Measurements from ENCODE around the gene PRKAR1B.

Gene PRKAR1B

DNA sequence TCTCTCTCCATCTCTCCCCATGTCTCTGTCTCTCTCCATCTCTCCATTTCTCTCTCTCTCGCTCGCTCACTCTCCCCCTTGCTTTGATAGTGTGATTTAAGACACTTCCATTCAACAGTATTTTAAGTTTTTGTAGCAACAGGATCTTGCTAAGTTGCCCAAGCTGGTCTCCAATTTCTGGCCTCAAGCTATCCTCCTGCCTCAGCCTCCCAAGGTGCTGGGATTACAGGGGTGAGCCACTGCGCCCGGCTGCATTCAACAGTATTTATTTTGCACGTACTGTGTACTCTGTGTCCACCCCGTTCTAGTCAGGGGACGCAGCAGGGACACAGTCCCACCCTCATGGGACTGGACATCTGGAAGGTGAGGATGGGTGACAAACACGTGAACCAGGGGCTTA is 193.0 kb downstream of the PRKAR1B start:
- no peak for DNase-seq

DNA sequence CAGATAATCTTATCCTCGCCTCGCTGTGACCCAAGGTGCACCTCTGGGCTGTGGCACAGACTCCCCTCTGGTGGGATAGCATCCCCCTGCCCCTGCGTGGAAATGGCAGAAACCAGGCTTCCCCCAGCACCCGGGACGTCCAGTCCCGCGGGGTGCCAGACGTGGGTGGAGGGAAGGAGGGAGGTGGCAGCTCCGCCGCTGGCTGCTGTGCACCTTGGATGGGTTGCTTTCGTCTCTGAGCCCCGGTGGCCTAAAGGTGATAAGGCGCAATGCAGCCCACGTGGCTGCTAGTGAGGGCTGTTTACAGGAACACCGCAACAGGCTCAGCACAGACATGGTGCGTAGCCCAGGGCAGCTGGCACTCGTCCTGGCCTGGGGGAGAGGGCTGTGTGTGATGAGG is 193.8 kb downstream of the PRKAR1B start:
- DNase-seq: no peak

DNA sequence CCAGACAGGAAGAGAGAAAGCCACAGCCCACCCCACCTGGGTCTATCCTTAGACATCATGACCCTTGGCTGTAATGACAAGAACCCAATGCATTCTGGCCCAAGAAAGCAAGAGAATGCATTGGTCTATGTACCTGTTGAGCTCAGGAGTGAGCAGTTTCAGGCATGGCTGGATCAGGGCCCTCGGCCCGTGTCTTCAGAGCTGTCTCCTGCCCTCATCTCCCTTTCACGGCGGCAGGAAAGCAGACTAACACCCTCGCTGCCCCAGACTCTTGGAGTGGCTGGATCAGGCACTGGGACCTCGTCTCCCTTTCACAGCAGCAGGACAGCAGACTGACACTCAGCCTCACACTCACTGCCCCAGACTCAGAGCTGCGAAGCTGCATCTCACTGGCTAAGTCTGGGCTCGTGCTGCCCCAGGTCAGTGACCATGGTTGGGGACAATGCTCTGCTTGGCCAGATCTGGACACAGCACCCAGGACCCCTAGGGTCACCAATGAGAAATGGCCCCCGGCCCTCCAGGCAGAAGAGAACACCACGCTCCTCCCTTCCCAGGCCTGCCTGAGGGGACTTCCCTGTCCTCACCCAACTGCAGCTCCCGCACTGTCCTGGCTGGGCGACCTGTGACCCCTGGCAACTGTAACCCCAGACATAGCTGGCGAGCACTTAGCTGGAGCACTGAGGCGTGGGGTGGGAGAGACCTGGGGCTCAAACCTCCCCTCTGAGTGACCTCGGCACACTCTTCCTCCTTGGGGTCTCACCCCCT is 194.5 kb downstream of the PRKAR1B start:
- no peak for DNase-seq

- DNase-seq: no peak
Observed at GRCh38 chr7:531777-532176, 195.3 kb downstream of the PRKAR1B start.

- DNase-seq: no peak
Observed at GRCh38 chr7:528451-528850, 198.6 kb downstream of the PRKAR1B start.

DNA sequence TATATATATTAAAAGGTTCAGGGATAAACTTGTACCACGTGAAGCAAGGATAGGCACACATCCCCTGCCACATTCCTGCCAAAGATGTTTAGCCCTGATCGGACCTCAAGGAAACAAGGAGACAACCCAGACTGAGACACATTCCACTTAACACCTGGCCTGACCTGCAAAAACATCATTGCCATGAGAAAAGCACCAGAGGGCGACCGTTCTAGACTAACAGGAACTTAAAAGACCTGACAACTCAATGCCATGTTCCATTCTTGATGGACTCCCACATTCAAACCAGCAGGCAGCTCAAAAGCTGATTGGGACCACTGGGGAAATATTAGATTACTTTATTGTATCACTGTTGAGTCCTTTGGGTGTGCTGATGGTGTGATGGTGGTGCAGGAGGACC is 199.4 kb downstream of the PRKAR1B start:
- DNase-seq: no peak

- no peak for DNase-seq
Observed at GRCh38 chr7:526460-527034, 200.5 kb downstream of the PRKAR1B start.

- DNase-seq: no peak
Observed at GRCh38 chr7:525740-526139, 201.3 kb downstream of the PRKAR1B start.

GRCh38 chr7:524800-525199 is 202.3 kb downstream of the PRKAR1B start:
- DNase-seq: no peak

DNA sequence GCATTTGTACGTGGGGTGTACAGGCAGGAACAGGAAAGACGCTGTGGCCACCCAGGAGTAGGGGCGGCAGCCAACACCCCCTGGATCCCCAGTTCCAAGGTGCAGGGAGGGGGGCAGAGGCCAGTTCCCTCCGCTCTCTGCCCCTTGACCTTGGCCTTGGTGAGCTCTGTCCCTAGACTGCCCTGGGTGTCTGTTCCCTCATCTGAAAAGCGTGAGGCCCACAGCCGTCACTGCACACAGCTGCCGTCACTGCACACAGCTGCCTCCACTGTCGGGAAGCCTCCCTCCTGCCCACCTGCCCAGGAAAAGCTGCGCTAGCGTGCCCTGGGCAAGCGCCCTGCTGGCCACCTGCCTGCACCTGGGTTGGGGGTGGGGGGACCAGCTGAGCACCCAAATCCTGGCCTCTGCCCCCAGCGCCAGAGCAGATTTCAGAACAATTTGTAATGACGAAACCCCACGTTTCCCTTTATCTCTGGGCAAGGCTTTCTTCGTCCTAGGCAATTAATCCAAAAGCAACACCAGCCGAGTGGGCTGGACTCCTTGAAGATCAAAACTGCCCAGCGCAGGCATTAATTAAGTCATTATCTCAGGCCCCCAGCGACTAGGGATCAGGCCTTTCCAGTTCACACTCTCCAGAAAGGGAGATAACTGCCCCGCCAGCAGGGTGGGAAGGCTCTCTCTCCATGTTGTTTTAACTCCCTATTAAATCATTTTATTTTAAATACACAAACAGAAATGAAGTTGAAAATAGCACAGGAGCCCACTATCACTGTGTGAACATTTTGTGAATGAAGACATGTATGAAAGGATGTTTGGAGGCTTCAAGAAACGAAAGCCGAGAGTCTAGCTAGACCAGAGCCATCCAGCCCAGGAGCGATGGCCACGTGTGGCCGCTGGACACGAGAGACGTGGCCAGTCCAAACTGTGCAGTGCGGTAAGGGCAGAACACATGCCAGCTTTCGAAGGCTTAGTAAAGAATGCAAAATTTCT is 203.4 kb downstream of the PRKAR1B start:
- DNase-seq: no peak

DNA sequence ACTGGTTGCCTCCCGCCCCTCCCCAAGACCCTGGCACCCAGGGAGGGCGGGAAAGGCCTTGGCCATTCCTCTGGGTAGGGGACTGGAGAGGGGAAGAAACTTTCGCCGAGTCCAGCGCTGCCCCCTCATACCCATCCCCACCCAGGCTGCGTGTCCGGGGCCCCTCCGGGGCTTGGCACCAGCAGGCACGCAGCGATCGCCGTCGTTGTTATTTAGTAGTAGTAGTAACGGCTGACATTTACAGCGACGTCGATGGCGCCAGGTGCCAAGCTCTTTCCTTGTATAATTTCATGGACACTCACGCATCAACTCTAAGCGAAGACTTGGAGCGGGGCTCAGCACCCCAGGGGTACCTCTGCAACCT is 204.1 kb downstream of the PRKAR1B start:
- DNase-seq: no peak

- DNase-seq: no peak
Observed at GRCh38 chr7:522071-522950, 204.8 kb downstream of the PRKAR1B start.

DNA sequence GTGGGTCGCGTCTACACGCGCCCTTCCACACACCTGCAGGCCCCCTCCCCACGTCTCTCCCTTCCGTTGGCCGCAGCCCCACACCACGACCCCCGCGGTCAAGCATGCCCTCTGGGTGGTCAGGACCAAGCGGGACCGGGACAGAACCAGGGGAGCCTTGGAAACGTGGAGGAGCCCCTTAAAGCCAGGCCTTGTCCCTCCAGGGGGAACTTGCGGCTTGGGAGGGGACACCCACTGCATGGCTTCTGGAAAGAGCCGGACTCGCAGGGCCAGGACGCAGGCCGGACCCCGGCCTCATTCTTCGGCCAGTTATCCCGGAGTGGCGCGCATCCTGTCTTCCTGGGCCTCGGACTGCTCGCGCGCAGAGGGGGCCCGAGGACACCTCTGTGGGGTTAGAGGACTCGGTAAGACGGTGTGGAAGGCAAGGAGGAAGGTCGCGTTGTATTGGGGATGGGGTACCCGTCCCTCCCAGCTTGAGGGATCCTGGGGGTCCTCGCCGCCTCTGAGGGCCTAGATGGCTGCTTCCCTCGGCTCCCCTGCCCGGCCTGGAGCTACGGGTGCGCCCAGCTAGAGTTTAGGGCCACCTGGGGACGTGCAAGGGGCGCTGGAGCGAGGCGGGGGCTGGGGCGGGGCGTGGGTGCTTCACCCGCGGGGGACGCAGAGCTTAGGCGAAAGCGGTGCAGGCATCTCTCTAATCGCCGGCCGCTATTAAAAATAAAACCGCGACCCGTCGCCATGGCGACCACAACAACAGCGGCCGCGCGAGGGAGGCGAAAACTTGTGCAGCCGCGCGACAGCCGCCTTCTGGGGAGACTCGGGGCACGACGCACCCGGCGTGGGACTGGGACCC is 205.6 kb downstream of the PRKAR1B start:
- peak in 1 of 2 experiments; percentile 17 for DNase-seq

- DNase-seq: no peak
Observed at GRCh38 chr7:520503-521161, 206.4 kb downstream of the PRKAR1B start.

- peak in 1 of 2 experiments; percentile 7 for DNase-seq
Observed at GRCh38 chr7:519484-520390, 207.3 kb downstream of the PRKAR1B start, which contains the start of gene PDGFA. PDGFA (minus strand) TSS chr7:519846; CDS start chr7:519001, 845 bp downstream.

DNA sequence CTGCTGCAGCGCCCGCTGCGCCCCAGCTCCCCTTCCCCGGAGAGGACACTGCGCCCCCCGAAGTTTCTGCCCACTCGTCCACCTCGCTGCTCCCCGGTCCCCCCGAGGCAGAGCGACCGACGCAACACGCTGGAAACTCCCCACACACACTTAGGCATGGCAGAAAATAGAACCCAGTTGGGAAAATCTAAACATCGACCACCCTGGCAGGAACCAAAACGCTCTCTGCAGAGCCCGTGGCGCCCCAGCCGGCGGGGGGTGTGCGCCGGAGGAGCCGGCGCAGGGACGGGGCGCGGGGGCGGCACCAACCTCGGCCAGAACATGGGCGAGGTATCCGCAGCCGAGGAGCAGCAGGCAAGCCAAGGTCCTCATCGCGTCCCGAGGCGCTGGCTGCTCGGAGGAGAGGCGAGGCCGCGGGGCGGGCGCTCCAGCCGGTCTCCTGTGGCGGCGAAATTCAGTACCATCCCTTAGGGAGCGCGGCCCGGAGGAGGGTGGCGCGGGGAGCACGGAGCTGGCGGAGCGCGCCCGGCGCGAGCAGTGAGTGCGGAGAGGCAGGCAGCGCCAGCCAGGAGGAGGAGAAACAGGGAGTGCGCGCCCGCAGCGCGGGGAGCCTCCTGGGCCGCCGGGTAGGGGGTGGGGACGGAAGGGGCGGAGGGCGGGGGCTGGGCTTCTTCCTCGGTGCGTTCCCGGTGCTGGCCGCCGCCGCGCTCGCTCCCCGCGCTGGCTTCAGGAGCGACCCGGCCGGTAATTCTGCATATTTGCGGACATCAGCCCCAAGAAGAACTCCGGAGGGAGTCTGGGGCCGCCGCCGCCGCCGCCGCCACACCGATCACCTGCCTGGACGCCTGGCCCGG is 208.2 kb downstream of the PRKAR1B start:
- DNase-seq: peak in 1 of 2 experiments; percentile 5

DNA sequence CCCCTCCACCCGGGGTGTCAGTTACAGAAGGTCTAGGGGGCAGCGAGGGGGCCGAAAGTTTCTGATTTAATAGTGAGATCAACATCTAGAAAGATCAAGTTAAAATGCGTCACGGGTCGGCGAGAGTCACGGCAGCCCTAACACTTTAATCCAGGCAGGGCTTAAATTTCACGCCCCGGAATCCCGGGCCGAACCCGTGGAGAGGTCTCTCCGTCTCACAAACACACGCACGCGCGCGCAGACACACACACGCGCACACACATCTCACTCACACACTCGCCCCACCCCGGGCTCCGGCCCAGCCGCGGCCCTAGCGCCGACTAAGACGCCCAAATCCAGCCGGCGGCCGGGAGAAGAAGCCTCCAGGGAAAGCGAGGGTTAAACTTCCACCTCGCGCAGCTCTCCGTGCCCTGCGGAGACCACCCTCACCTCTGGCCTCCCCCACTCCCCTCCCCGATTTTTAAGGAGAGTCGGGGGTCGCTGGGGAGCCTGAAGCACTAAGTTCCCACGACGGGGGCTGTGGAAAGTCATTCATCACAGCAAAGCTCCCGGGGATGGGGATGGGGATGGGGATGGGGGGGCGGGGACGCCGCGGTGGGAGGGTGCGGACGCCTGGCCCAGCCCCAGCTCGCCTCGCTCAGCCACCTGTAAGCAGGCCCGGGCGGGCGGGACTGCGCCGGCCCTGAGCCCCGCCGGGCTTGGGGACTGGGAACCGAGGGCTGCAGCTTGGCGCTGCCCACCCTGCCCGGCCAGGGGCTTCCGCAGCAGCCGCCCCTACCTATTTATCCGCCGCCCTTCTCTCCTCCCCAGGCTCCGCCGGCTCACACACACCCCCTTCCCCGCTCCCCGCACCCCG is 209.1 kb downstream of the PRKAR1B start:
- DNase-seq: no peak
